GM20000 (cell line): ENCODE measurements around the gene MMP24OS.
A peak's percentile ranks its signal among the peaks of the same experiment; 100 is the strongest.

Experiments used
- DNase-seq: peaks from one replicate; pipeline ENCODE4 v3.0.0; 2012; ENCODE audit warnings: low spot score
- TF ChIP-seq, protein P1 (sequence below): IDR thresholded peaks from 2 replicates; pipeline ENCODE4 v1.5.1; 2012; ENCODE audit warnings: mild to moderate bottlenecking, control low read depth; ENCODE audit errors: extremely low read depth, missing control alignments

MMP24OS gene

DNA sequence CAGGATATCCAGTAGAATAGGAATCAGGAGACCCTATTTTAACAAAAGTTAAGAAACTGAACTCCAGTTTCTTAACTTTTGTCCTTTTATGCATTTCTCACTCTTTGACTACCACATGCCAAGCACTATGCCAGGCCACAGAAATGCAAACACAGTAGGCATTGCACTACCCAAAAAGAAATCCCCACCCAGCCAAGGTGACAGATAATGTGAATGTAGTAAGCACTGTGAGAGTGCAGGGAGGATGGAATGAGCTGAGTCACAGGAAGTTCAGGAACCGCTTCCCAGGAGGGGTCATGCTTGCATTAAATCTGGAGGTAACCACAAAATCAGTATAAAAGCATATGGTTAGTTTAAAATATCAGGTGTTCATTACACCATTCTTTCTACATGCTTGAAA is 34.4 kb upstream of the MMP24OS start:
- no peak for DNase-seq
- TF ChIP-seq, protein P1, sequence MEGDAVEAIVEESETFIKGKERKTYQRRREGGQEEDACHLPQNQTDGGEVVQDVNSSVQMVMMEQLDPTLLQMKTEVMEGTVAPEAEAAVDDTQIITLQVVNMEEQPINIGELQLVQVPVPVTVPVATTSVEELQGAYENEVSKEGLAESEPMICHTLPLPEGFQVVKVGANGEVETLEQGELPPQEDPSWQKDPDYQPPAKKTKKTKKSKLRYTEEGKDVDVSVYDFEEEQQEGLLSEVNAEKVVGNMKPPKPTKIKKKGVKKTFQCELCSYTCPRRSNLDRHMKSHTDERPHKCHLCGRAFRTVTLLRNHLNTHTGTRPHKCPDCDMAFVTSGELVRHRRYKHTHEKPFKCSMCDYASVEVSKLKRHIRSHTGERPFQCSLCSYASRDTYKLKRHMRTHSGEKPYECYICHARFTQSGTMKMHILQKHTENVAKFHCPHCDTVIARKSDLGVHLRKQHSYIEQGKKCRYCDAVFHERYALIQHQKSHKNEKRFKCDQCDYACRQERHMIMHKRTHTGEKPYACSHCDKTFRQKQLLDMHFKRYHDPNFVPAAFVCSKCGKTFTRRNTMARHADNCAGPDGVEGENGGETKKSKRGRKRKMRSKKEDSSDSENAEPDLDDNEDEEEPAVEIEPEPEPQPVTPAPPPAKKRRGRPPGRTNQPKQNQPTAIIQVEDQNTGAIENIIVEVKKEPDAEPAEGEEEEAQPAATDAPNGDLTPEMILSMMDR: no peak

DNA sequence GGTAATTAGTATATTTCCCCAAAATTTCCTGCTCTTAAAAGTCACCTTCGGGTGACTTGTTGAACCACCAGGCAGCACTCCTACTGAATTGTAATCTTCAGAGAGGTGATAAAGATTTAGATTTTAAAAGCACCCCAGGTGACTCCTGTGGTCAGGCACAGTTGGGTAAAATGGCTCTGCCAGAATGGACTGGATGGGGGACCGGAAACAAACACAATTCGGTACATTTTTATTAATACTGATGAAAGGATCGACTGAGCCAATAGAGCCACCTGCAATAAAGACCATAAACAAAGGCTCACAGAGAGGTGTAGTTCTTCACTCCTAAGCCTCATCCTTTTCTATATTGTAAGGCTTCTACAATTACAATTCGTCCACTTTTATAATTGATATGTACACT is 33.9 kb upstream of the MMP24OS start:
- TF ChIP-seq, protein P1: no peak

DNA sequence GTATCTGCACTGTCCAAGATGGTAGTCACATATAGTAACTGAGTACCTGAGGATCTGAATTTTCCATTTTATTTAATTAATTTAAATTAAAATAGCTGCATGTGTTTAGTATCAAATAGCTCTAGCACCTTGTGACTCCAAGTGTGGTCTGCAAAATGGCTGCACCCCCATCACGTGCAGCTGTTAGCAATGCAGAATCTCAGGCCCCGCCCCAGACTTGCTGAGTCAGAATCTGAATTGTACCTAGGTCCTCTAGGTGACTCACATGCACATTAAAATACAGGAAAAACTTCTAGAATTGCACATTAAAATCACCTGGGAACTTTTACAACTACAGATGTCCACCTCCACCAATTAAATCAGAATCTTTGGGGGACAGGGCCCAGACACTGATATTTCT is 33.5 kb upstream of the MMP24OS start:
- DNase-seq: no peak
- TF ChIP-seq, protein P1: no peak

More for the DNA sequence above, 33.9 kb upstream of the MMP24OS start:
- DNase-seq: no peak

DNA sequence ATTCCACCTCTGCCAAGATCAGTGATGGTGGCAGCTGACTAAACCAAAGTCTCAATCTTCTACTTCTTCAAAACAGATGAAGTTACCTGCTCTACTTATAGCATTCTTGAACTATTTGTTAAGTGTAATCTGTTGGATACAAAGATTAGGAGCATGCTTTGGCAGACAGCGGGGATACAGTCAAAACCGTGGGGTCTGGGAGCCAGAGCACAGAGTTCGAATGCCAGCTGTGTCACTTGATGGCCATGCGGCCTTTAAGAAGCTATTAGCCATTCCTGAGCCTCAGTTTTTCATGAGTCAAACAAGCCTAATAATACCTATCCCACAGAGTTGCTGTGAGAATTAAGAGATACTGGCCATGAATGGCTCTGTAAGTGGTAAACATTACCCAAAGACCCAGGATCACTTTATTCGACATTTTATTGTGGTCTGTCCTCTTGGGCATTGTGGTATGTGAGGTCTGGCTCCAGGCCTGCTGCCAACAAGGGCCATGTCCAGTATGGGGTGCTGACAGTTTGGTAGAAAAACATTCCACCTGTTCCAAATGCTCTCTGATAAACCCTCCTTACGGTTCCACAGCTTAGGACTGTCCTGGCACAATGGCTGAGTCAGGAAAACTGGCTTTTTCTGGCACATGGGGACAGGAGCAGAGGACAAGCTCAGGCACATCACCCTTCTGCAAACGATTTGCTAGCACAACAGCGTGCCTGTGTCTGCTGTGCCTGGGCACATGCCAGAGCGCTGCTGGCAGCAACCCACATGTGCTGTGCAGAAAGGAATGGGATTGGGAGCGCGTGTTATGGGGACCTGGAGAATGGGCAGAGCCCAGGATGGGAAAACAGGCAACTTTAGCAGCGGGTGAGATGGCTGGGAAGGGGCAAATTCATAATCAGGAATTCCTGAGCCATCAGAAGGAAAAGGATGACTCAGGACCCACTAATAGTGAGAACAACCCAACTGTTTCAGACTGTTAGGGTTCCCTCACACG is 30.0 kb upstream of the MMP24OS start:
- no peak for DNase-seq
- TF ChIP-seq, protein P1: no peak

DNA sequence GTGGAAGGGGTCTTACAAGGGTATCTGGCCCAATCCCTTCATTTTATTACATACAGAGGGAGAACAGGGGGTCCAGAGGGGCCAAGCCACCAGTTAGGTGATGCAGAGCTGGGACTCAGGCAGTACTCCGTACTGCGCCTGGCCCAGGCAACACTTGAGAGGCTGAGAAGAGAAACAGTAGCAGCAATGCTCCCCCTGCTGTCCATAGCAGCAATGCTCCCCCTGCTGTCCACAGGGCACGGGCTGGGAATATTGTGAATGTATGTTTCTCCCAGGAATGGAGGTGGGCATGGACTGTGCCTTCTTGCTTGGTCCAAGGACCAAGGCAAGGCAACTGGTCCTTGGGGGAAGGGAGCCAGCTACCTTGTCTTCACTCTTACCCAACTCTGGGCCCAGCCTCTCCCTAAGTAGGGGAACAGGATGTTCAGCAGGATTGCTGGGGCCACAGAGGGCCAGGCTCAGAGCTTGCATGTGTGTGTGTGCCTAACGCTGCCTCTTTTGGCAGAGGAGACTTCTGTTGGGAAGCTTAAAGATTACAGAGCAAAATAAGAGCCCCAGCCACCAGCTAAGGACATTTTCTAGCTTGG is 29.1 kb upstream of the MMP24OS start:
- TF ChIP-seq, protein P1: peak; percentile 45
- DNase-seq: no peak

DNA sequence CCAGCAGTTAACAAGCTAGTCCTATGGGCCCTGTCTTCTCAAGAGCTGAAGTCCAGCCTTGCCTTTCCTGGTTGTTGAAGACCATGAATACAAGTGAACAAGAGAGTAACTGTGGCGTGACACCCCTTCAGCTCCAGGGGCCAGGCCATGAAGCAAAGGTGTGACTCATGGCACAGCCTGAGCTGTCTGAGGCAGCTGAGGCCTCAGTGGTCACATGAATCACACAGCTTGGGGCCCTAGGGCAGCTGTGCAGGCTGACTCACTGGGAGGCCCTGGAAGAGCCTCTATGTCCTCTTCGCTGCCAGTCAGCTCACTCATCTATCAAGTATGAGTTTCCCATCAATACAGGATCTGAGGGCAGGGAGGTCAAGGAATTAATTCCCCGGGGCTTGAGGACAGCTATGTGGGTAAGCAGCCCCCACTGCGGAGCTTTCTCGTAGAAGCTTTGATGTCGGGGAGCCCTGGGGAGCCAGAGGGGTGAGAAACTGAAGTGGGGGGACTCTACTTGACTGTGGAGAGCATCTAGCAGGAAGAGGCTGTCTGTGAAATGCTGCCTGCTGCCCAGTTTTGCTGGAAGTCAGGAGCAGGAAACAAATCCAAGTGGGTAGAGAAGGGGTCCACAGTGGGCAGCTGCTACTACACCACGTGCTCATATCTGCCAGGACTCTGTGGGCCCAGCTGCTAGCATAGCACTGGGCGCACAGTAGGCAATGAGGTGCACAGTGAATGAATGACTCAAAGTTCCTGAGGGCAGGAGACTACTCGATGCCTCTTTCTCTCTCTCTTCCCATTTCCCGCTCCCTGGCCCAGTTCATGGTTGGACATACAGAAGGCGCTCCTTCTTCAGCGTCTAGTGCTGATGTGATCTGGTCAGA is 28.0 kb upstream of the MMP24OS start:
- TF ChIP-seq, protein P1: no peak
- DNase-seq: no peak
